ENCODE results near the gene PBX3.

DNA sequence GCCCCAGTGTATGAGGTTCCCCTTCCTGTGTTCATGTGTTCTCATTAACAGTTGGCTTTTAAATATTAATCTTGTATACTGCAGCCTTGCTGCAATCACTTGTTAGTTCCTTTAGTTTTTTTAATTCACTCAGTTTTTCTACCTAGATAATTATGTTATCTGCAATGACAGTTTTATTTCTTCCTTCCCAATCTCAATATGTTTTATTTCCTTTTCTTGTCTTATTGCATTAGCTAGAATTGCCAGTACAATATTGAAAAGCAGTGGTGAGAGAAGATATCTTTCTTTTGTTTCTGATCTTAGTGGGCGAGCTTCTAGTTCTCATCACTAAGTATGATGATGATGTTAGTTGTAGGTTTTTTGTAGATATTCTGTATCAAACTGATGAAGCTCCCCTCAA lies 232.2 kb downstream of the PBX3 start:
- TF ChIP-seq POLR2AphosphoS5 (IDR thresholded peaks at IDR 0.05; ENCODE audit: low read depth, low read length): no peak
- TF ChIP-seq CTCF (IDR thresholded peaks at IDR 0.05): no peak
- TF ChIP-seq SIN3A (IDR thresholded peaks at IDR 0.05; ENCODE audit: borderline replicate concordance, insufficient read depth, low read depth, low read length): no peak
- TF ChIP-seq REST (IDR thresholded peaks at IDR 0.05; ENCODE audit: insufficient read depth in 1 of 2, low read depth in 2 of 2, low read length in 1 of 2): no peak
- no peak for TF ChIP-seq TCF7L2 (IDR thresholded peaks at IDR 0.05; ENCODE audit: low read depth, low read length)
